Activated B cell treated with CpG ODN at 0.5 μM for 24 hours (primary cell): ENCODE results near the gene METTL25. TPM values are rescaled to one million over a fixed set of nuclear protein-coding genes. Genes with fewer than 3 reads are reported as not detected.

Source experiments
- ATAC-seq: fragments of 200-7000 bp; cut with Tn5 transposase; one replicate; pipeline ENCODE4 v1.10.0; 2021; ENCODE audit warnings: low read depth, mild to moderate bottlenecking, moderate library complexity
- CTCF ChIA-PET: fragments of 350-600 bp; sonication (Branson Sonifier 250); formaldehyde crosslinking; loops from one replicate; lab custom pipeline; 2021; ENCODE audit warnings: antibody characterized with exemption; lab: Charles Lee
- POLR2A ChIA-PET: fragments of 350-600 bp; sonication (Branson Sonifier 250); formaldehyde crosslinking; loops from one replicate; lab custom pipeline; 2021; ENCODE audit warnings: antibody characterized with exemption; lab: Charles Lee
- DNase-seq: peaks from one replicate; pipeline ENCODE4 v3.0.0; 2022
- H3K27ac Mint-ChIP-seq: one replicate; pipeline ENCODE4 v1.8.0; 2020; ENCODE audit warnings: mixed read lengths
- H3K27me3 Mint-ChIP-seq: one replicate; pipeline ENCODE4 v1.8.0; 2021; ENCODE audit warnings: mixed read lengths
- H3K36me3 Mint-ChIP-seq: one replicate; pipeline ENCODE4 v1.8.0; 2021; ENCODE audit warnings: low read depth, mixed read lengths
- H3K4me1 Mint-ChIP-seq: one replicate; pipeline ENCODE4 v1.8.0; 2021; ENCODE audit warnings: mixed read lengths
- H3K4me3 Mint-ChIP-seq: one replicate; pipeline ENCODE4 v1.8.0; 2020; ENCODE audit warnings: mild to moderate bottlenecking, mixed read lengths
- H3K9me3 Mint-ChIP-seq: one replicate; pipeline ENCODE4 v1.8.0; 2020; ENCODE audit warnings: mixed read lengths
- intact Hi-C: fragments of 100-400 bp; cut with micrococcal nuclease; formaldehyde crosslinking; loops from one replicate; pipeline ENCODE4 v1.15.1; 2024
- total RNA-seq: library from RNA; stranded (reverse); gene quantifications from 2 replicates; pipeline ENCODE4 v1.2.3, GENCODE V29; 2022
- TF ChIP-seq, protein P1 (sequence below): fragments of 200-600 bp; IDR thresholded peaks from one replicate; pipeline ENCODE4 v1.8.0; 2022; ENCODE audit warnings: antibody characterized with exemption, mild to moderate bottlenecking

The METTL25 gene
- total RNA-seq, 1 donor from 2014 or later = 17.1 TPM

GRCh38 chr12:82476511-82476910 is 118.2 kb downstream of the METTL25 start:
- Mint-ChIP-seq H3K9me3 (peaks cover 4% of the 10 kb centered on the region), H3K27ac (no peak overlapping the region), H3K27me3 (no peaks in the 10 kb centered on the region), H3K4me1 (no peaks in the 10 kb centered on the region), H3K36me3 (peaks cover 33% of the 10 kb centered on the region), H3K4me3 (no peak overlapping the region)
- TF ChIP-seq, protein P1, sequence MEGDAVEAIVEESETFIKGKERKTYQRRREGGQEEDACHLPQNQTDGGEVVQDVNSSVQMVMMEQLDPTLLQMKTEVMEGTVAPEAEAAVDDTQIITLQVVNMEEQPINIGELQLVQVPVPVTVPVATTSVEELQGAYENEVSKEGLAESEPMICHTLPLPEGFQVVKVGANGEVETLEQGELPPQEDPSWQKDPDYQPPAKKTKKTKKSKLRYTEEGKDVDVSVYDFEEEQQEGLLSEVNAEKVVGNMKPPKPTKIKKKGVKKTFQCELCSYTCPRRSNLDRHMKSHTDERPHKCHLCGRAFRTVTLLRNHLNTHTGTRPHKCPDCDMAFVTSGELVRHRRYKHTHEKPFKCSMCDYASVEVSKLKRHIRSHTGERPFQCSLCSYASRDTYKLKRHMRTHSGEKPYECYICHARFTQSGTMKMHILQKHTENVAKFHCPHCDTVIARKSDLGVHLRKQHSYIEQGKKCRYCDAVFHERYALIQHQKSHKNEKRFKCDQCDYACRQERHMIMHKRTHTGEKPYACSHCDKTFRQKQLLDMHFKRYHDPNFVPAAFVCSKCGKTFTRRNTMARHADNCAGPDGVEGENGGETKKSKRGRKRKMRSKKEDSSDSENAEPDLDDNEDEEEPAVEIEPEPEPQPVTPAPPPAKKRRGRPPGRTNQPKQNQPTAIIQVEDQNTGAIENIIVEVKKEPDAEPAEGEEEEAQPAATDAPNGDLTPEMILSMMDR = no peak
- no peak for ATAC-seq
- no peak for DNase-seq
- POLR2A ChIA-PET = no interaction called here
- CTCF ChIA-PET = no interaction called here
- intact Hi-C loops = no loop called here

DNA sequence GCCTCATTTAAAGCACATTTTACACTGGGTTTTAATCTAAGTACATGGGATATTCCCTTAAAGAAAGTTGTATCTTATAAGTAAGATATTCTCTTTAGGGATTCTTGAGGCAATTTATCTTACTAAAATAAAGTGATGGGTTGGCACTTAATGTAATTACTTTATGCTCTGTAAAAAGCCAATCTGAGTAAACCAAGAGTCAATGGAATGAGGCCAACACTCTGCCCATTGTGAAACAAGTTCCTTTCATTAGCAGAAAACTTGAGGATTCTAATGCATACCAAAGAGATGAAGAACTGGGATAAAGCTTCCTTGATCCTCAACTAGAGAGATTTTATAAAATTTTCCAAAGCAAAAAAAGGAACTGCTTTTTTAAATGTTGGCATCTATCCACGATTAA is 121.2 kb downstream of the METTL25 start:
- ATAC-seq = no peak
- intact Hi-C loops = no loop called here
- Mint-ChIP-seq H3K4me1 (no peaks in the 10 kb centered on the region), H3K36me3 (peaks cover 18% of the 10 kb centered on the region), H3K27ac (no peak overlapping the region), H3K4me3 (no peak overlapping the region), H3K27me3 (no peaks in the 10 kb centered on the region), H3K9me3 (peaks cover 14% of the 10 kb centered on the region)
- CTCF ChIA-PET = no interaction called here
- DNase-seq = no peak
- POLR2A ChIA-PET = no interaction called here
- TF ChIP-seq, protein P1 = no peak

DNA sequence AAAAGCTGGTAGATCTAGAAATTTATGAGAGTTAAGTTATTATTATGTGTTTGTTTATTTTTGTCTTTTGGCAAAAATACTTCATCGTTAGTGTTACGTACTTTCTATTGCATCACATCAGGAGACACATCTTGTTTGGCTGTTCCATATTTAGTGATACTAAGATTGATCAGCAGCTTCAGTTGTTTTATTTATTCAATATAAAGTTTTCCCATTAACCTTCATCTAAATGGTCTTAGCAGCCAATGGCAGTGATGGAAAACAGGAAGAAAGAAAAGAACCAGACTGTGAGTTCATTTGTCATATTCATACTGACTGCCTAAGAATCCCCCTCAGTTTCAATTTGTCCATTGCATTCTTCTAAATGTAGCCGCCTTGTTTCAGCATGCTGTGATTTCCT is 122.3 kb downstream of the METTL25 start:
- no peaks in the 10 kb centered on the region for H3K4me1 Mint-ChIP-seq
- peaks cover 19% of the 10 kb centered on the region for H3K9me3 Mint-ChIP-seq
- peaks cover 13% of the 10 kb centered on the region for H3K36me3 Mint-ChIP-seq
- no peak overlapping the region for H3K27ac Mint-ChIP-seq
- ATAC-seq (no peak), DNase-seq (no peak)
- intact Hi-C loops = no loop called here
- ChIA-PET POLR2A (no interaction called here), CTCF (no interaction called here)
- H3K27me3 Mint-ChIP-seq = no peaks in the 10 kb centered on the region
- H3K4me3 Mint-ChIP-seq = no peak overlapping the region
- TF ChIP-seq, protein P1 = no peak

- H3K36me3 Mint-ChIP-seq = peaks cover 13% of the 10 kb centered on the region
- peaks cover 26% of the 10 kb centered on the region for H3K9me3 Mint-ChIP-seq
- no peak overlapping the region for H3K27ac Mint-ChIP-seq
- intact Hi-C loops = no loop called here
- TF ChIP-seq, protein P1 = no peak
- no peak for ATAC-seq
- H3K4me1 Mint-ChIP-seq = no peaks in the 10 kb centered on the region
- POLR2A ChIA-PET = no interaction called here
- H3K4me3 Mint-ChIP-seq = no peak overlapping the region
- H3K27me3 Mint-ChIP-seq = no peaks in the 10 kb centered on the region
- DNase-seq = no peak
- CTCF ChIA-PET = no interaction called here
Measured at GRCh38 chr12:82481954-82482353, 123.6 kb downstream of the METTL25 start.

GRCh38 chr12:82486524-82487235 is 128.4 kb downstream of the METTL25 start:
- DNase-seq (no peak), ATAC-seq (no peak)
- Mint-ChIP-seq H3K27me3 (no peaks in the 10 kb centered on the region), H3K27ac (no peak overlapping the region), H3K4me1 (no peaks in the 10 kb centered on the region), H3K4me3 (no peak overlapping the region), H3K9me3 (peaks cover 38% of the 10 kb centered on the region), H3K36me3 (peaks cover 6% of the 10 kb centered on the region)
- intact Hi-C loops = no loop called here
- CTCF ChIA-PET = no interaction called here
- TF ChIP-seq, protein P1 = no peak
- POLR2A ChIA-PET = no interaction called here
